GM18873 (cell line): ENCODE data around the gene TBL1Y.
"Not testable (repeated sequence)": the region's sequence is repeated elsewhere in the genome, so short reads cannot be mapped to it uniquely, and the experiment has no call there.

Source experiments
- ATAC-seq: cut with Tn5 transposase; IDR thresholded peaks from one replicate; pipeline ENCODE4 v1.9.1; 2021; ENCODE audit warnings: mild to moderate bottlenecking, moderate library complexity, moderate number of reproducible peaks; ENCODE audit not compliant: unreplicated experiment, low FRiP score

TBL1Y gene

DNA sequence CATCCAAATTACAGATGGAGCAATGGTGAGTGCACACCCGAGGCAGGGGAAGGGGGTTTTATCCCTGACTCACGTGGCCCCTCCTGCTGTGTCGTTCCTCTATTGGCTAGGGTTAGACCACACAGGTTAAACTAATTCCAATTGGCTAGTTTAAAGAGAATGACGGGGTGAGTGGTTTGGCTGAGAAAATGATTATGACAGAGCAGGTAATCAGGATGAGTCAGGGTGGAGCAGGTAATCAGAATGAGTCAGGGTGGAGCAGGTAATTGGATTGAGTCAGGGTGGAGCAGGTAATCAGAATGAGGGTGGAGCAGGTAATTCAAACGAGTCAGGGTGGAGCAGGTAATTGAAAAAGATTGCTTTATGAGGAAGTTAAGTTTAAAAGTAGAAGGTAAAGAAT is 146.4 kb downstream of the TBL1Y start:
- ATAC-seq = no peak

DNA sequence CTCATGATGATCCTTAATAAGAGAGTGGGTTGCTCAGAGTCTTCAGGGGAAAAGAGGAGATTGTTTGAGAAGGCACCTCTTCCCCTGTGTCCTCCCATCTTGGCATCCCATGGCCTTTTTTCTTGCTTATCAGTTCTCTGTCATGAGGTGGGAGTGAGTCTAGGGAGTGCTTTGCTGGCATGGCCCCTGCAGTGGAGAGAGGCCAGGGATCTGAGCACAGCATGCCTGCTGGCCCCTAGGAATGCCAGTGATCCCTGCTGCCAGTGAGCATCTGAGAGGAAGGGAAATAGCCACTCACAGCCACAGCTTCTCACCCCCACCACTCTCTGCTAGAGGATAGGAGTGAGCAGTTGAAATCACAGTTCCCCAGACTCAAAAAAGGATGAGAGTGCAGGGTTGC is 168.2 kb downstream of the TBL1Y start:
- ATAC-seq = no peak

DNA sequence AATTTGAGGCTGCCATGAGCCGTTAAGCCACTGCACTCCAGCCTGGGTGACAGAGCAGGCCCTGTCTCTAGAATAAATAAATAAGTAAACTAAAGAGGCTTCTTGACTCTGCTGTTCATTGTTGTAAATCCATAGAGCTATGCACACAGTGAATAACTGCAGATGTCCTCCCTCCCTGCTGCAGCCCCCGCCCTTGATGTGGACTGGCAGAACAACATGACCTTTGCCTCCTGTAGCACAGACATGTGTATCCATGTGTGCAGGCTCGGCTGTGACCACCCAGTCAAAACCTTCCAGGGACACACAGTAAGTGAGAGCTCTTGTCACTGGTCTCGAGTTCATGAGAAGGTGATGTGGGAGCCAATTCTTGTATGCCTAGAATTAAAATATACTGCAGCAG is 170.1 kb downstream of the TBL1Y start:
- not testable (repeated sequence) for ATAC-seq

DNA sequence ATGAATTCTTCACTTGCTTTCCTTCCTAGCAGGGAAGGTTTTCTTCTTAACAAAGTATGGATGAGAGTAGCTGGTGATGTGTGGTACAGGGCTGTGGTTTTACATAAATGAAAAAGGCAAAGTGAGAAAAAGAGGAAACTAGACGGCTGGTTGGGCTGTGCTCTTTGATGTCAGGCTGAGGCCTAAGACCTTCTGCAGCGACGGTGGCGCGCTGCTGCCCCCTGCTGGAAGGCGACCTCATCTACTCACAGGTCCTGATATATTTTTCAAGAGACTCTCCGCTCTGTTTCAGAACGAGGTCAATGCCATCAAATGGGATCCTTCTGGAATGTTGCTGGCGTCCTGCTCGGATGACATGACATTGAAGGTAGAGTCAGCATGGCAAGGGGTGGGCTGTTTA is 175.1 kb downstream of the TBL1Y start:
- ATAC-seq = no peak

DNA sequence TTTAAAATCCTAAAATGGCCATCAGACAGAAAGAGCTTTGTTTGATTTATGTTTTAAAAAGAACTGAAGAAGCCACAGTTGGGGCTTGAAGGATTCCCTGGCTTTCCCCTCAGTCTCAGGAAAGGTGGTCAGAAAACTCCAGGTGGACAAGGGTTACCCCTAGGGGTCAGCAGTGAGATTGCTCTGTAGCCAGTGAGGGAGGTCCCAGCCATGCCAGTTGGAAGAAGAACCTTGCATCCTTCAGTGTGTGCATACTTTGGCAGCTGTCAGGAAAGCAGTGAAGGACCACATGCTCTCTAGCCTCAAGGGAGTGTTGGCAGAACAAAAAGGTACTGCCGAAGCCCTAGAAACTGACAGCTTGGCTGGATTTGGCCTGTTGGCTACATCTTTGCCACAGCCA is 182.3 kb downstream of the TBL1Y start:
- ATAC-seq = no peak

DNA sequence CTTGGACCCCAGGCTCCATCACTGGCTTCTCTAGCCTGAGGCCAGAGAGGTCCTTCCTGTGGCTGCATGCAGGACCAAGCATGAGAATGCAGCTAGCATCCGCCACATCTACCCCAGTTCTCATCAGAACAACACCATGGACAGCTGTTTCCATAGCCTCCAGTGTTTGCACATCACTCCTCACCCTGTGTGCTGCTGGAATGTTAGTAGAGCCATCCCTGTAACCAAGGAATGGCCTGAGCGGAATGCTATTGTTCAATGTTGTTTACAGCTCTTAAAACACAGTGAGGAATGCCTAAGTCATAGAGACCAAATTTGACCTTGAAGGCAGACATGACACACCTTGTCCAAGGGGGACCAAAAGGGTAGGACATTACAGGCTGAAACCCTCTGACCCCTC is 183.9 kb downstream of the TBL1Y start:
- no peak for ATAC-seq

DNA sequence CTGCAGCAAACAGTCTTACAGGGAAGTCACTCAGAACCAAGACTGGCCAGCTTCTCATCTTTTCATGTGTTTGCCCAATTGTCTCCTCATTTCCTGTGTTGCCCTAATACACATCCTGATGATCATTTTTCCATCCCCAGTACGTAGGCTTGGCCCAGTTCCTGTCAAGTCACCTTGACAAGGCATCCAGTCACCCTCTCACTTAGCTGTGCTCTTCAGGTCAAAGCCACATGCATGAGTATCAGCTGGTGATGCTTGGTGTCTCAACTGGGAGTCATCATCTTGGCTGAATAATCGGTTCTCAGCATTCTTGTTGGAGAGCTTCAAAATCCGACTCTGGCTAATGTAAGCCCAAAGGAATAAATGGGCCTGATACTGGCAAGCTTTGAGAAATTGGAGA is 186.5 kb downstream of the TBL1Y start:
- no peak for ATAC-seq

DNA sequence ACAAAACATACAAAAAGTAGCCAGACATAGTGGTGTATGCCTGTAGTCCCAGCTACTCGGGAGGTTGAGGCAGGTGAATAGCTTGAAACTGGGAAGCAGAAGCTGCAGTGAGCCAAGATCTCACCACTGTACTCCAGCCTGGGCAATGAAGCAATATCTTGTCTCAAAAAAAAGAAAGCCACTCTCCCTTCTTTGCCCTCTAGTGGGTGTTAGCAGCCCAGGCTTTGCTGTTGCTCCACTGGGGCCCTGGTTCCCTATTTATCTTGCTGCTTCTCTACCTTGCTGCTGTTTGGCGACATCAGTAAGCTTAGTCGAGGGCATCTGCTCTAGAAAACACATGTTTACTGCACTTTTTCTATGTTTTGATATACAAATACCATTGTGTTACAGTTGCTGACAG is 189.2 kb downstream of the TBL1Y start:
- ATAC-seq = no peak

DNA sequence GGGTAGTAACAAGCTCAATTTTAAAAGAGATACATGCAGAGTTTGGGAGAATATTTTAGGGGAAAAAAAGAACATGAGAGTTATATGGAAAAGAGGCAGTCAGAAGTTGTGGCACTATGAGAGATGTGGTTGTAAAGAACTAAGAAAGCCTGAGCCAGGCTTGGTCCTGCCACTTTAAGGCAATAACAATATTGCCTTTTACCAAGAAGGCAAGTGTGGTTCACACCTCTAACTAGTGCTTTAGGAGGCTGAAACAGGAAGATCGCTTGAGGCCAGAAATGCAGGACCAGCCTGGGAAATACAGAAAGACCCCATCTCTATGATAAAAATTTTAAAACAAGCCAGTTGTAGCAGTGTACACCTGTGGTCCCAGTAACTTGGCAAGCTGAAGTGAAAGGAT is 192.2 kb downstream of the TBL1Y start:
- ATAC-seq = no peak

DNA sequence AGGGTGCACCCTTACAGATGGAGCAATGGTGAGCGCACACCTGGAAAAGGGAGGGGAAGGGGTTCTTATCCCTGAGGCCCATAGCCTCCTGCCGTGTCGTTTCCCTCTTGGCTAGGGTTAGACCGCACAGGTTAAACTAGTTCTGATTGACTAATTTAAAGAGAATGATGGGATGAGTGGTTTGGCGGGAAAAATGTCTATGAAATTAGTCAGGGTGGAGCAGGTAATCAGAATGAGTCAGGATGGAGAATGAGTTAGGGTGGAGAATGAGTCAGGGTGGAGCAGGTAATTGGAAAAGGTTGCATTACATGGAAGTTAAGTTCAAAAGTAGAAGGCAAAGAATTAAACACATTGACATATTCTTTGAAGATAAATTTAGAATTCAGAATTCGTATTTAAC is 196.7 kb downstream of the TBL1Y start:
- no peak for ATAC-seq

DNA sequence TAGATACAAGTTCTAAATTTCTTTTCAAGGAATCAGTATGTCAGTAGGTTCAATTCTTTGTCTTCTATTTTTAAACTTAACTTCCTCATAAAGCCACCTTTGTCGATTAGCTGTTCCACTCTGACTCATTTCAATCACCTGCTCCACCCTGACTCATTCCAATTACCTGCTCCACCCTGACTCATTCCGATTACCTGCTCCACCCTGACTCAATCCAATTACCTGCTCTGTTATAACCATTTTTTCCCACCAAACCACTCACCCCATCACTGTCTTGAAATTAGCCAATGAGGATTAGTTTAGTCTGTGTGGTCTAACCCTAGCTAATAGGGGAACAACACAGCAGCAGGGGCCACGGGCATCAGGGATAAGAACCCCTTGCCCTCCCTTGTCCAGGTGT is 199.6 kb downstream of the TBL1Y start:
- ATAC-seq = no peak

DNA sequence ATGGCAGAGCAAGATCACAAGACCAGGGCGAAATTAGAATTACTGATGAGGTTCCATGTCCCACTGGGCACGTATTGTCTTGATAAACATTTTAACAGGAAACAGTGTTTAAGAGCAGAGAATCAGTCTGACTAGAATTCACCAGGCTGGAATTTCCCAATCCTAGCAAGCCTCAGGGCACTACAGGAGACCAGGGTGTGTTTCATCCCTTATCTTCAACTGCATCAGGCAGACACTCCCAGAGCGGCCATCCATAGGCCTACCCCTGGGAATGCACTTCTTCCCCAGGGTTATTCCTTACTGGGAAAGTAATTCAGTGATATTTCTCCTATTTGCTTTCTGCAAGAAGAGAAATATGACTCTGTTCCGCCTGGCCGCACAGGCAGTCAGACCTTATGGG is 205.4 kb downstream of the TBL1Y start:
- ATAC-seq = no peak

DNA sequence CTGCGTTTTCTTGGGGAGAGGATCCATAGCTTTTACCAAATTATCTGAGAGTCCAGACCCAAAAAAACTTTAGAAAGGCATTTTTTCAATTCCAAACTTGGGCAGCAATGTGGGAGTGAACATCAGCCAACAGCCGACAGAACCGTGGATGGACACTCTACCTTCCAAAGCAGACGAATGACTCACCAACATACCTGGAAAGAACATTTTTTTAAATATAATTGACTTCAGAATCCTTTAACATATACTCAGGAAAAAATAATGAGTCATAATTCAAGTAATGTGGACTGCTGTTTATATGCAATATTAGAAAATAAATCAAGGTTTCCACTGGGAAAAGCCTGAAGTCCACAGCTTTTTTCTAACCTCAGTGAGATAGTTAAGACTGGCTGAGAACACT is 211.7 kb downstream of the TBL1Y start:
- no peak for ATAC-seq

DNA sequence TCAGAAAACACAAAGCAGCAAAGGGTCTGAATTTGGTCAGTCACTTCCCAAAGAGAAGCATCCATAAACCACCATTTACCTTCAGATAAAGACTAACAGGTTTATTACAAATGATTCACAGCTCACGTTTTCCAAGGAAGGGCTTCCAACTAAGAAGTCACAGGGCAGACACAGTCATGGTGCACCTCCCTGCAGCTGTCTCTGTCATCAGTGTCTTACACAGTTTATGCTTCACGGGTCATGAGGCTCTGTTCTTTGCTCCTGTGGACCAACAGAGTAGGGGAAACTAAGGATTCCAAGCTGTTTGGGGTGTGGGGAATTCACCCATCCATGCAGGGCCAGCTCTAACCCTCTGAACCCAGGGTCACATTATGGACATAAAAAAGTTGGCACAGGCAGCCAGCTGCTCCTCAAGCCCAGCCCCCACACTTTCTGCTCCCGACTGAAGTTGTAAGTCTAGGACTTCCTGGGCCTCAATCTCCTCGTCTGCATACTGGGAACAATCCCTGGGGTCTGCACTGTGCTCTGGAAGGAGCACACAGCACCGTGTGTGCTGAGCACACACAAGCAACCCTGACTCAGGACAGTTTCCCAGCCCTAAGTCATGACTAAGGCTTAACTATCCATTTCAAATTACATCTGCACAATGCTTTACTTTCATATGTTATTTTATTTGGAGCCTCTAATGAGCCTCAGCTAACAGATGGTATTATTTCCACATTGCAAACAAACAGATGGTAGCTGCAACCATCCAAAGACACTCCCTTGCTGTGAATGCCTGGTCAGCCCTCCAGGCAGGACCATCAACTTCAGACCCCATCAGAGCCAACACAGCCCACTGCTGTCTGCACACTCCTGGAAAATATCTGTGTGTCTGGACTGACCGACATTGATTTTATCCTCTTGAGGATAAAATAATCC is 214.9 kb downstream of the TBL1Y start:
- no peak for ATAC-seq

DNA sequence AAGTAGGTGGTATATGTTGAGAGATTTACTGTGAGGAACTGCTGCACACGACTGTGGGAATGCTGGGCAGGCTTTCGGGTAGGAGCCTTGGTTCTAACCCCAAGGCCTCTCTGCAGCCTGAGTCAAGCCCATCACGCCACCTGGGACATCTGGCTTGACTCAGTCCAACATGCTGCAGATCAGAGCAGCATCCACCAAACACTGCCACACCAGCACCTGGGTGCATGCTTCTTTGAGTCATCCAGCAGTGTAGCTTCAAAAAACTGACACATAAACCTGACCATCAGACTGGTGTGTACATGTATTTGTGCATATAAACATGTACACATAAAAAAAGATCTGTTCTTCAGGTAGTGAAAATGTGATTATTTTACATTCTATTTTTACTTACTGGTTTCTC is 217.7 kb downstream of the TBL1Y start:
- no peak for ATAC-seq
